GM11168 (cell line): ENCODE data around the gene ARHGEF40.

Experiments used
- in situ Hi-C: fragments of 300-500 bp; cut with MboI; formaldehyde crosslinking; loops from one replicate; pipeline ENCODE4 v1.12.0; 2022; ENCODE audit warnings: low sequenced_read_pairs; ENCODE audit not compliant: unreplicated experiment

ARHGEF40 gene

DNA sequence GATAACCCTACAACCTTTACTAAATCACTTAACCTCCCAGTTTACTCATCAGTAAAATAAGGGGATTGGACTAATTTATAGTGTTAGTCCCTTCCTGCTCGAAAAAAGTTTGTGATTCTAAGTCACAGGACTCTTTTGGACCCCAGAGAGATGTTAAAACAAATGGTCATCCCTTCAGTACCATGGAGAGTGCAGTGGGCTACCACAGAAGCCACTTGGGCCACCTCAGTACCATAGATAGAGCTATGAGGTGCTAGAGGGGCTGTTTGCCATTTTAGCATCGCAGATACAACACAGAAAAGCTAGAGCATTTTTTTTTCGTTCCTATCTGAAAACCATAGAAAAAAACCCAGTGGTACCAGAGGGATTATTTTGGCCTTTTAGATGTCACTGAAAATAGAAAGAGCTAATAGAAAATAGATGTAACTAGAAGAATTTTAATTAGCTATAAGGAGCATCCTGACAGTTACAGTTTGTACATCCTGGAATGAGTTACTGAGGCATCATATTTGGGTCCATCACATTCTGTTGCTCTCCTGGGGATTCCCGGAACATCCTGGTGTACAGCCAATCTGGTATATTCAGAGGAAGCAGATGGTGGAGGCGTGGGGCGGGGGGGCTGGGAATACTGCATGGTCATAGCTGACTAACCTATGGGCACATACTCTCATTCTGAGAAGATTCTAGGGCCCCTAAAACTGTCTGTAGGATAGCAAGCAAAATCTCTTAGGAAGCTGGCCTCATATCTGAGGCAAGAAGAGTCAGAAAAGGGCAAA is 25.5 kb downstream of the ARHGEF40 start:
- in situ Hi-C loops = loop anchor here (10.0 kb wide), 1 partner anchor 81 kb away; no protein-coding TSS in a partner anchor

DNA sequence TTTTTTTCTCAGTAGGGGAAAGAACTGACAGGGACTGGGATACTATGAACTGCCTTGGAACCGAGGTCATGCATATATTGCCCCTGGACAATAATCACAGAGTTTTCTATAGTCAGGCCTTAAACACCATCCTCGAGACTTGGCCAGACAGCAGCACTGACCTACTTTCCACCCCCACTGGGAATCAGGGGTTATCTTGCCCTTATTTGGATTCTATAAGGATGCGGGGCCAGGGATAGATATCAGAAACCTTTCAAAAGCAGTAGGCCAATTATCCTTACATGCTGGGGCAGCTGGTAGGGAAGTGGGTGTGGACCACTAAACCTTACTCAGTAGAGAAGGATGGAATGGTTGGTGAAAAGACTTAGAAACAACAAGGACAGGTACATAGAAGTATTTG is 26.3 kb downstream of the ARHGEF40 start:
- in situ Hi-C loops = loop anchor here (10.0 kb wide), 1 partner anchor 82 kb away; no protein-coding TSS in a partner anchor

DNA sequence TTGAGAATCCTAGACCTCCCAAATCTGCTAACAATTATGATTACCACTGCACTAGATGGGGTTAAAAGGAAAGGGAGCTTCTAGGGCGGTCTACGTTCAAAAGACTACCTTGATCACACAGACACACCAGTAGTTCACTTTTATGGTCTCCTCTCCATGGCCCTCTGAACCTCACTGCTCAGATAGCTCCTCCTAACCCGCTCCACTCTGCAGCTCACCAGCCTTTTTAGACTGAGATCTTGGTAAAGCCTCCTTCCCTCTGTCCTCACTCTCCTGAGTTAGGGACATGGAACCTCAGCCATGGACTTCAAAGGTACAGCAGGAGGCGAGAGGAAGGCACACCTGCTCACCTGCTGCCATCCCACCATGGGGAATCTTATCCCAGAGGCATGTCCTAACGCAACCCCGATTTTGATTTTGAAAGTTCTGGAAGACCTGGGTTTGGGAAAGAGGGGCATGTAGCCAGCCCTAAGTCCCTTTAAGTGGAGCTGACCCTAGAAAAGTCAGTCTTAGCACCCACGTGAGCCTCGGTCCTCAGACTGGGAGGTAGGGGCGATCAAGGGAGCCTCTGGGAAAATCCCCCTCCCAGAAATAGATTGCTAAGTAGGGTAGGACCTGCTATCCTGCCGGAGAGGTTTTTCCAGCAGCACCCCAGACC is 27.0 kb downstream of the ARHGEF40 start:
- in situ Hi-C loops = loop anchor here (10.0 kb wide), 1 partner anchor 82 kb away; no protein-coding TSS in a partner anchor

DNA sequence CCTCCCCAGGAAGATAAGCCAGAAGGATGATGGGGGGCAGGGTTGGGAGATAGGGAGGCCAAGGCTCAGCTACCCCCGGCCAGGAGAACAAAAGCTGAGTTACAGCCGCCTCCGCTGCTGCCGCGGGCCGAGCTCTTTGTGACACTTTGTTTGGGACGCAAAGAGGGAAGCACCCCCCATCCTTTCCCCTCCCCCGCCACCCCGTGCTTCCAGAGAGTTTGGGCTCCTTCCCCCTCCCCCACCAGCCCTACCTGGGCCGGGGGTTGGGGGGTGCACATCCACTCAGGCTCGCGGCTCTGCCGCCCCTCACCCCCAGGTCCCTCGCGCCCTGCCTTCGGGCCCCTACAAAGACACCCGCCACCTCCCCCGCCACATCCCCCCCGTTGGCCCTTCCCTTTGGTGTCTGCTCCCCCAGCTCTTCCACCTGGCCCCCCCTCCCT is 27.6 kb downstream of the ARHGEF40 start:
- in situ Hi-C loops = loop anchor here (10.0 kb wide), 1 partner anchor 83 kb away; no protein-coding TSS in a partner anchor

DNA sequence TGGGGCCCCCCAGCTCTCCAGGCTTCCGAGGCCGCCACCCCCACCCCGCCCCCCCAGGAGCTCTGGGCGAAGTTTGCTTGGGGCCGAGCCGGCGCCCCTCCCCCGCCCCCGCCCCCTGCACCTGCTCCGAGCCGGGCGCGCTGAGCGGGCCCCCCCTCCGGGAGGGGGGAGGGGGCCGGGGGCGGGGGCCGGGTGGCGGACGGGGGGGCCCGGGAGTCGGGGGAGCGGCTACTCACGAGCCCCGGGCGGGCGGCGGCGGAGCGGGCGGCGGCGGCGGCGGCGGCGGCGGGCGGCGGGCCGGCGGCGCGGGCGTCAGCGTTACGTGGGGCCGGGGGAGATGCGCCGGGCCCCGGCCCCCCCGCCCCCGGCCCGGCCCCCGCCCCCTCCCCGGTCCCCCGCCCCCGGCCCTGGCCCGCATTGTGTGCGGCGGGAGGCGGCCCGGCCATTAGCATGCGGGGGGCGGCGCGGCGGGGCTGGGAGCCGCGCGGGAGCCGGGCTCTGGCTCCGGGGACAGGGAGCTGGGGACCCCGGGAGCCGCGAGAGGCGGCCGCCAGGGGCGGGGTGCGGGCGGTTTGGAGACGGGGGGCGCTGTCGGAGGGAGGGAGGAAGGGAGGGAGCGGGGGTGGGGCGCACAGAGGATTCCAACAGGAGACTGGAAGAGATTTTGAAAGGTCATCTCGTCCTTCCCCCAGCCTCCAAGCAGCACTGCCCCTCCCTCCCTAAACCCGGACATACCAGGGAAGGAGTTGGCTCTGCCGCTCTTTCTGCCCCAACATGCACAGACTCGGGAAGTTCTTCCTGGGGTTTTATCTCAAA is 28.2 kb downstream of the ARHGEF40 start, which contains the start of gene ZNF219:
Gene ZNF219, minus strand, starts transcription at position 580 of the 816 bp plus-strand sequence. CDS start 5,064 bp downstream, outside the sequence.
- in situ Hi-C loops = loop anchor here (10.0 kb wide), 1 partner anchor 83 kb away; no protein-coding TSS in a partner anchor

DNA sequence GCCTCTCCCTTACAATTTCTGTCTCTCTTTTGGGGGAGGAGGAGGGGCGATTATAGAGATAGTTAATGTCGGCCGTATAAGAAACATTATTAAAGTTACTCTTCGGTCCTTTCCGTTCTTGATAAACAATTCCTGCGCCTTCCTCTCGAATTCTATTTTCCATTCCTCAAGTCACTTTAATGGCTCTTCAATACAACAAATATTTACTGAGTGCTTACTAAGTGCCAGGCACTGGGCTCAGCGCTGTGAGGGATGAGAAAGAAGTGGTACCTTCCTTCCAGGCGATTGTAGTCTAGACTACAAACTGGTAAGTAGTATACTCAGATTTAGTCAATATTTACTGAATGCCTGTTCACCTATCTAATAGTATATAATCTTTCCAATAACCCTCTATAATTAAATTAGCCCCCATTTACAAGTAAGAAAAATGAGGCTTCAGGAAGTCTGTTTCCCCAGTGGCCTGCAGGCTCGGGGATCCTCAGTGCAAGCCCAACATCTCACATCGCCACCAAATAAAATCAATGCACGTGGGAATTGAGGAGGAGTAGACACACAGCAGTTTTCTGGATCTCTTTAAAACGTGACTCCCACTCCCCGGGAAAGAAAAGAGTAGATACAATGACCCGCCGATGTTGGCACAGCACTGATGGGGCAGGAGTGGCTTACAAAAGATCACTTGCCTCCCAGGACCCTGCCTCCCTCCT is 28.9 kb downstream of the ARHGEF40 start:
- in situ Hi-C loops = loop anchor here (10.0 kb wide), 1 partner anchor 84 kb away; no protein-coding TSS in a partner anchor

DNA sequence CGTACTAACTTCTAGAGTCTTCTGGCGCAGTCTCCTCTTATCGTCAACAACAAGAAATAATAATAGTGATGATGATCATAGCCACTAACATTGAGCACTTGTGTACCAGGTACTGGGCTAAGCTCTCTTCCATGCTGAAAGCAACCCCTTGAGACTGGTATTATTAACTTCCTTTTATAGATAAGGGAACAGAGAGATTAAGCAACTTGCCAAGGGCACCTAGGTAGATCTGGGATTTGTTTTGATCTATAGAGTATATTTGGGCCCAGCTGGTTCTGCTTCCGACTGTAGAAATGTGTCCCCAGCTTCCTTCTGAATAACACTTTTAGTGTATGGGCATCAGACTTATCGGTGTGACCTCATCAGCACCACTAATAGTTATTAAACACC is 29.5 kb downstream of the ARHGEF40 start:
- in situ Hi-C loops = loop anchor here (10.0 kb wide), 1 partner anchor 85 kb away; no protein-coding TSS in a partner anchor

DNA sequence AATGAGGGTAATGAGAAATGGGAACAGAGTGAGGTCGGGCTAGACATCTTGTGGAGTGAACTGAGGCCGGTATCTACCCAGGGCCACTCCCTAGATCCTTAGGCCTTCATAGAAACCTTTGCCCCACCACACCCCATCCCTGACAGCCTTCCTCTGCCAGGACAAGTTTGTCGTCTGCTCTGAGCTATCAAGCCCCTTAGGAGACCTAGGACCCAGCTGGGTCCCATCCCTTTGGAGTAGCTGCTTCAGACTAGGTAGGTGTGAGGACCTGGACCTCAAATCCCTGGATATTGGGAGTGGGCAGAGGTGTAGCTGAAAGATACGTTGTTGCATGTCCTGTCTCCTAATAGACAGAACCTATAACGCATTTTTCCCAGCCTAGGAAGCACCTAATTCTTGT is 30.8 kb downstream of the ARHGEF40 start, which contains the start of gene TMEM253:
Gene TMEM253, plus strand, starts transcription at position 136 of the 400 bp plus-strand sequence. CDS start 278 bp downstream, outside the sequence.
- in situ Hi-C loops = no loop called here

DNA sequence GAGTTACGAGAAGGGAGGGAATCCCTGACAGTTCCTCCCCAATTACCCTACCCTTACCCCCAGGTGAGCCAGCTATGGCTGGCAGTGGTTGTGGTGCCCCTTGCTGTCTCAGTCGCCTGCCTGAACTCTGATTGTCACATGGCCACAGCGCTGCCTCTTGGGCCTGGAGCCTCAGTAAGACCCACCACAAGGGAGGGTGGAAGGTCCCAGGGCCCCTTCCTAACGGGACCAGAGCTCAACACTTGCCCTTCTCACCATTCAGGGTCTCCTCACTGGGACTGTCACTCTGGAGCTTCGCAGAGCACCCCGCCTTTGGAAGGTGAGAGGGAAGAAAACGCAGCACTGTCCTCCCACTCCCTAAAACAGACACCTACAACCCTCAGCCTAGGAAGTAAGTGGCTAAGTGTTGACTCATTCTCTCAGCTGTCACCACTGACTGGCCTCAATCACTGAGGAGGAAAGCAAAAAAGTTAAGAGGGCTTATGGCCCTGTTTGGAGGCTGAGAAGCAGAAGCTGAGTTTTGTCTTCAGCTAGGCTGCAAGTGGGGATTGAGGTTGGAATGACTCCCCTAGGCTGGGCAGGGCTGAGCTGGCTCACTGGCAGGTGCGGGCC is 31.8 kb downstream of the ARHGEF40 start:
- in situ Hi-C loops = no loop called here

DNA sequence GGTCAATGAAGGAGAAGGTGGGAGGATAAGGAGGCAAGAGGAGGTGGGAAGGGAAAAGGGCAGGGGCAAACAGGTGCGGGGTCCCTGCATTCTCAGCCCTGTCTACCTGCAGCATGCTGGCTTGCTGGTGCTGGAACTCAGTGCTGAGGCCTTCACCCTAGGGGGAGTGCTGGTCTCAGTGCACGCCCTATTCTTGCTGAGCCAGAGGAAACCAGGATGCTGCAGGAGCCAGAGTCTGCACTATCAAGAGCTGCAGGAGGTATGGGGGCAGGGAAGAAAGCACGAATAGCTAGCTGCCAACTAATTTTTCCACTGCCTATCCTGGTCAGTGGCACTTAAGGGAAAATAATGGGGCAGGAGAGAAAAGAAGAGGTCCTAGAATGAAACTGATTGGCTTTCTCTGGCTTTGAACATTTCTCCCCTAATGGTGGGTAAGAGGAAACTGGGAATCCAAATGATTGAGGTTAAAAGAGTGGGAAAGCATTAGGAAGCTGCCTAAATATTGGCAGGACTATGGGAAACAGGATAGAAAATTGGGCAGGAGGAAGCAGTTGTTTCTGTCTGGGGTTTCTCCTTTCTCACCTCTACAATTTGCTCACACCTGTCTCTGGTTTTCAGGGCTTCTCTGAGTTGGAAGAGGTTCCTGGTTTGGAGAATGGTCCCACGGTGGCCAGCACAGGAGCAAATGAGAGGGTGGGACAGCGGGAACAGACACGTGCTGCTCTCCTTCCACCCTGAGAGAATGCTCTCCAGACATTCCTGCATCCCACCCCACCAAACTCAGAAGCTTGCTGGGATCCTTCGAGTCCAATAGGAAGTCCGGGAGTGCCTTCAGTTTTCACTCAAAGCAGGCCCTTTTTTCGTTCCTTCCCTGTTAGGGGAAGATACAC is 32.7 kb downstream of the ARHGEF40 start:
- in situ Hi-C loops = no loop called here

DNA sequence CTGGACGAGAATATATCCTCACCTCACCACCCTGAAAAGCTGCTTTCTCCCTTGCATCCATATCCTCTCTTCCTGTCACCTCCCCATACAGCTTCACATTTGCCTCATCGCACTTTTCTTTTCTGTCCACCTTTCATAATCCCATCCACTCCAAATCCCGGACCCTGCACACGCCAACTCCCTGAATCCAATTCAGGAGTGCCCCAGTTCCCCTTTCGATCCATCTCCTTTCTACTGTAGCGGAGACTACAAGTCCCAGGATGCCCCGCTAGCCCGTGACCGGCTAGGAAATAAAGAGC is 33.3 kb downstream of the ARHGEF40 start:
- in situ Hi-C loops = no loop called here

DNA sequence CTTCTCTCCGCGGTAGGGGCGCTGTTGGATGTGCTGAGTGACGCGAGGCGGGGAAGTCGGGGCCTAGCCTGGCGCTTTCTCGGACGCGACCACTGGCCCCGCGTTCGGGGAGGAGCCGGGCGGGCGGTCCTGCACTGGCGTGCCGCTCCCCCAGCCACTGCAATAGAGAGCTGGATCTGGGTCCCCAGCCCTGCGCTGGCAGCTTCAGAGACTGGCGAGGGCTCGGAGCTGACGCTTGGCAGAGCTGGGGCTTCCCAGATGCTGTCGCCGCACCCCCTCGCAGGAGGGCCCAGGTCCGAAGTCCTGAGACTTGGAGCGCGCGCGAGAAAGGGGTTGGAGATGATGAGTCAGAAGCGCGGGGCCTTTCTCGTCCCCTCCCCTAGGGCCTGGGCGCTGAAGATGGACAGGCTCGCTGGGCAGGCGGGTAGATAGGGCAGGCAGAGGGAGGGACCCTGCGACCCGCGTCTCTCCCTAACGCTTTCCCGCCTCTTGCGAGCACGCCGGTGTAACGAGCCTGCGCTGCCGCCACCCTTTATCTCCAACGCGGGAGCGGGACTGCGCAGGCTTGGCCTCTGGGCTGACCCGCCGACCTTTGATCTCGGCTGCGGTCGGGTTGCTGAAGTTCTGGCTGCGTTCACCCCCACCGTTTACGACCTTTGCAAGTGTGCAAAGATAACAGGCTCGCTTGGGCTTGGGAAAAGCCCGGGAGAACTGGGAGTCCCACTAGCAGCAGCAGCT is 33.8 kb downstream of the ARHGEF40 start:
- in situ Hi-C loops = no loop called here

DNA sequence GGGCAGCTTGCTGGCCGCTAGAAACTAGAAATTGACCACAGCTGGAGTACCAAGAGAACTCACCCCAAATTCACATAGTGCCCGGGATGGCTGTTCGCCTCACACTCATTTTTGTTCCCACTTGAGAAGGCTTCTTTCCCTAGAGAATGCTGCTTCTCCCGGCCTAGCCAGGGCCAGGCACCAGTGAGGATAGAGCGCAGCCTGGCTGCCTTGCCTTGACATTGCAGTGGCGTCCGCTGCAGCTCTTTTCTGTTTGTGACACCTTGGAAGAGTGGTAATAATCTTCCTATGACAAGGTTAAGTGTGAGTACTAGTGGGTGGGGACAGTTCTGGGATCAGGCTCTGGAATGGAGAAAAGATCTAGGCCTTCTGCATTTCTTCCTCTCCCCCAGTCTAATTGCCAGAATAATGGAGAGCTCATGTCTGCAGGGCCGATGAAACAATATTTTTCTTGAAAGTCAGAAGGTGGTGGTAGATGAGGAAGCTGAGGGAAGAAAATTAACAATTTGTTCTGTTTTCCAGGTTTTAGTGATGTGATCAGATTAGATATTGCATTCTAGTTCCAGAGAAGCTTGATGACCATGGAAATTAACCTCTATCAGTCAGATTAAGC is 34.5 kb downstream of the ARHGEF40 start:
- in situ Hi-C loops = no loop called here

DNA sequence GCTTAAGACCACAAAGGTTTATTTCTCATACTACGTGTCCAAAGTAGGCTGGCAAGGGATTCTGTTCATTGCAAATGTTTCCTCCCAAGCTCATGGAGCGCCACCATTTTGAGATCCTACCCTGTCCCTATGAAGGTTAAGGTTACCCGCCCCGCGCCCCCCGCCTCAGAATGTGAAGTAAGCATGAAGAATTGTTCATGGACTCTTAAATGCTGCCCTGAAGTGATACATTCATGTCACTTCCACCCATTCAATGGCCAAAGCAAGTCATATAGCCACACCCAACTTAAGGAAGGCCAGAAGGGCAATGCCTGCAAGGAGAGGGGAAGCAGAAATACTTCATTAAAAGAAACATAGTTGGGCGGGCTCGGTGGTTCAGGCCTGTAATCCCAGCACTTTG is 35.0 kb downstream of the ARHGEF40 start:
- in situ Hi-C loops = no loop called here

DNA sequence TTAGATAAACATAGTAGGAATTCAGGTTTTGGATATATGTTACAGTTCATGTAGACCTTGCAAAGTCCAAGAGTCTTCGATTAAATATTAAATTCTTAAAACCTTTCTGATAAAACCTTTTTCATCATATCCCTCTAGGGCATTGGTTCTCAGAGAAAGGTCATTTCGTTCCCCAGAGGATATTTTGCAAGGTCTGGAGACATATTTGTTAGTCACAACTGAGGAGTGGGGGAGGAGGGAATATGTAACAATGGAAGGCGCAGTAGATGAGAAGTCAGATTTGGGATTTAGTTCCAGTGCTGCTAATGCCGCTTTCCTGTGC is 36.0 kb downstream of the ARHGEF40 start:
- in situ Hi-C loops = no loop called here

DNA sequence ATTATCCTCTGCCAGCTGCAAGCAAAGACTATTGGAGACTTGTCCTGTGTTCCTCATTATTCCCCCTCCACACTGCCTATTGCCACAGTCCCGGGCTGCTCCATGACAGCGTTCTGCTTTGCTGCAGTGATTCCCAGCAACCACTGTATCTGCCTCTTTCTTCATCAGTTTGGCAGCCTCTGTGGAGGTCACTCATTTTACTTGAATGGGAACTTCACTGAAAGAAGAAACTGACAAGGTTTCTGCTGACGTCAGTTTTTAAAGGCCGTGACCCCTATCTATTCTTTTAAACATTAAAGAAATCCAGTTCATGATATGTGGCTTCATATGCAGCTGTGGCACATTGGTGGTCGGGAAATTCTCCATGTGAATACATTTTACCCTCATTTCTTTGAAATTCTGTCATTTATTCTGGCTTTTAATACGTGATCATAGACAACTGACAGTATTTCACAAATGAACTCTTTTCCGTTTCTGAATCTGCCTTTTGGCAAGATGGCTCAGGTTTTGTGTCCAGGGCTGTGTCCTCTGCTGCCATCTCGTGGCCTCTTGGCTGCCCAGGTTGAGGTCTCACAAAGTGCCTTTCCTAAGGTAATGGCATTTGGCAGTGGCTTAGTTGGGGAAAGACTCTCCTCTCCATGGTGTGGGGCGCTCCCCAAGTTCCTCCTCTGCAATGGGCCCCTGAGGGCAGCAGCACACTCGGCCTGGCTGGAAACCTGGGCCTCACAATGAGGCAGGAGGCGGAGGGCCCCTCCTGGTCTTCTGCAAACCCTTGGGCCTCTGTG is 36.6 kb downstream of the ARHGEF40 start:
- in situ Hi-C loops = no loop called here
